ENCODE data around the gene HOXC6. TPM values are rescaled to one million over a fixed set of nuclear protein-coding genes. Genes with fewer than 3 reads are reported as not detected.
"Not testable (repeated sequence)": the region's sequence is repeated elsewhere in the genome, so short reads cannot be mapped to it uniquely, and the experiment has no call there.

The HOXC6 gene
- total RNA-seq, 1 experiment from 2014 or later = 6.2 TPM

DNA sequence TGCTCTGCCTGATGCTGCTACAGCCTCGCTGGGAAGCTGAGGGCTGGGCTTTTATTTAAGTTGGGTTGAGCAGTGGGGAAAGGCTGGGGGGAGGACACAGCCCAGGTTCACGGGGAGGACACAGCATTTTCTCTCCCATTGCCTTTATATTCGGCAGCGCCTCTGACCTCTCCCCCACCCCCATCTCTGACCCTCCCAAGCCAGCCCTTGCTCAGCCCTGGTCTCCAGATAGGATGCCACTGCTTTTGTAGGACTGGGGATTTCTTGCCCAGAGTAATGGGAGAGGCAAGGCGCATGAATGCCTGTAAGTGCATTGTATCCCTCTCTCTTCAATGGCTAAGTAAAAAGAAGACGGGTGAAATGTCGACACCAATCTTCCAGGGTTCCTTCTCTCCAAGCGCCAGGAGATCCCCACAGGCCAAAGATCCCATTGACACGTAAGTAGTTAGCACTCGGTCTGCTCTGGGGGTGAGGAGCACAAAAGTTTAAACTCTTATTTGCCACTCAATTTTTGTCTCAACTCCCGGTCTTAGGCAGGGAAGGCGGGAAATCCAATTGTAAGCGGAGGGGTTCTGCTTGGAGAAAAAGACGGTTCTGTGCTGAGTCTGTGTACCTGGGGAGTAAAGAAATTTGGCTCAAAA lies 30.0 kb downstream of the HOXC6 start:
- Histone ChIP-seq H3K27me3 (replicated peaks) (no peaks in the 10 kb centered on the region), H3K9me3 (replicated peaks) (no peaks in the 10 kb centered on the region), H3K27ac (no peak overlapping the region), H3K36me3 (peaks cover 8% of the 10 kb centered on the region; the same call in 1 of the 2 replicates), H3K4me1 (replicated peaks) (peaks cover 1% of the 10 kb centered on the region), H3K4me3 (no peak overlapping the region)
- DNase-seq (ENCODE audit: low read depth in 1 of 2, low spot score in 2 of 2) = no peak

DNA sequence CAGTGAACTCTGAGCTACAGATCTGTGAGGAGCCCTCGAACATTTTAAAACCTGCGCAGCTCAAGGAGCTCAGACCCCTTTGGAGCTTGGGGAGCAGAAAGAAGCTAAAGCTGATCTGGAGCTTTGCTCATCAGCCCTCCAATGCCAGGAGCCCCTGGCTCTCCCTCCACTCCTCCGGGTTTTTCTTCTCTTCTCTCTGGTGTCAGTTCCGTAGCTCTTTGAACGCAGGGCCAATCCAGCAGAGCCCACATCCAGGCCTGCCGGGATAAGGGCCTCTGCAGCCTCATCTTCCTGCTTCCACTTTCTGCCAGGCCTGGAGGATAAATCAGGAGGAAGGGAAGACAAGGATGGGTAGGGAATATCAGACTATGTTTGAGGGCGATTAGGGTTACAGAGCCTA lies 31.4 kb downstream of the HOXC6 start:
- Histone ChIP-seq H3K4me3 (no peak overlapping the region), H3K36me3 (peaks cover 6% of the 10 kb centered on the region; the same call in 1 of the 2 replicates), H3K9me3 (replicated peaks) (no peaks in the 10 kb centered on the region)

DNA sequence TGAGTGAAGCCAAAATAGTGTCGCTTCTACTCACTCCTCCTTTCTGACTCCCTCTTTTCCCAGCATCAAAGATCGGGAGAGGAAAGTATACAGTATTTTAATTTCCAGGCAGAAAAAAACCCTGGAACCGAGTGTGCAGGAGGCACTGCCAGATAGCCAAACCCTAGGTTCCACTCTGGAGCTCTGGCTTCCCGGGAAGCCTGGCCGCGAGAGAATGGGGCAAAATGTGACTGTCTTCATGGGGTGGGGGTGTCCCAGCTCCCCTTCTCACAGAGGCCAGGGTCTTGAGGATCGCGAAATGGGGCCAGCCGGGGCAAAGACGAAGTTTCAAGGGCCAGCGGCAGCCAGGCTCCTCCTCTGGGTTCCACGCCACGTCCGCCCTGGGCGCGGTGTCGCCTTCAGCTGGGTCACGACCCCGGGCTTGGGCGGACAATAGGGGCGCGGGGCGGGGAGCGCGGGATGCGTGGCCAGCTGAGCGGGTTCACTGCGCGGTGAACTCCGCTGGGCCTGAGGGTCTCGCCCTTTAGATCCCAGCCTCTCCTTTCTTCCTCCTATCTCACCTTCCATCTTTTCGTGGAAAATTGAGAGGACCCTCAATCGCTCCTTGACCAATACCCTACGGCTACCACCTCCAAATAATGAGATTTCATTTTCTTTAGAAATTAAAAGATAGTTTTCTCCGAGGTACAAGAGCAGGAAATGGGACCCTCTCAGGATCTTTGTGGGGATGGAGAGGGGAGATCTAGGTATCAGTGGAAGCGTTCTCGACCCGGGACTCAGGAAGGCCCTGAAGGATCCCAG lies 32.1 kb downstream of the HOXC6 start:
- H3K27me3 ChIP-seq (replicated peaks) = no peaks in the 10 kb centered on the region
- no peak overlapping the region for H3K4me3 ChIP-seq
- no peak for DNase-seq (ENCODE audit: low read depth in 1 of 2, low spot score in 2 of 2)
- no peaks in the 10 kb centered on the region for H3K4me1 ChIP-seq (replicated peaks)
- no peaks in the 10 kb centered on the region for H3K9me3 ChIP-seq (replicated peaks)
- H3K36me3 ChIP-seq = 0 out of 2 replicates have a peak, but pooled peaks cover 3% of the 10 kb centered on the region
- no peak overlapping the region for H3K27ac ChIP-seq

More for the DNA sequence above, 31.4 kb downstream of the HOXC6 start:
- DNase-seq (ENCODE audit: low read depth in 1 of 2, low spot score in 2 of 2) = no peak
- Histone ChIP-seq H3K27me3 (replicated peaks) (no peaks in the 10 kb centered on the region), H3K4me1 (replicated peaks) (no peaks in the 10 kb centered on the region), H3K27ac (no peak overlapping the region)

DNA sequence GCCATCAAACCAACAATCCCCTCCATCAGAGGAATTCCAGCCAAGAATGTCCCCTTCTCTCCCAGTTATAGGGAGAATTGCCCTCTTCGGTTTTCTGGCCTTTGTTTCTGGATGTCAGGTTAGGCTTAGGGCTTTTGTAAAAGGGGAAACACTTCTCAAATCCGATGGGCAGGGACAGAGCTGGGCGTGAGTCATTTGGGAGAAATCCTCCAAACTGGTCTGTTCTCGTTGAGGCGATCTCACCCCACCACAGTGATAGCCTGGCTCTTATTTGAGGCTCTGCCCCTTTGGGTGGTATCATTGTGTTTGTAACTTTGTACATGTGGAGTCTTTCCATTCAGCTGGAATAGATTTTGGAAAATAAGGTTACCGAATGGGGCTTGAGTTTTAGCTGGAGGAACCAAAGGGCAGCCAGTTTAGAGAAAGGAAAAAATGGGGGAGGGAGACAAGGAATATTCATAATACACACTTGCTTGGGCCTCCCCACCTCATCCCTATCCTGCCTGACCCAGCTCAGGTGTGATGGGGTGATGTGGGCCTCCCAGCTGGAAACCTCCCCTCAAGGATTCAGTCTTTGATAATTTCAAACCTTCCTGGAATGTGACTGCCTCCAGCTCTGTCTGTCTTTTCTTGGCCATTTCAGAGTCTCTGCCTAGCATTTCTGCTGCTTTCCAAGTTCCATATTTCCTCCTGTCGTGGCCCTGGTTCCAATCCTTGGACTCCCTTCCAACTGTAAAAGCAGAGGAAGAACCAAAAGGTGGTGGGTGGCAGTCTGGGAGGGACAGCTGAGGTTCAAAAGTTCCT lies 32.9 kb downstream of the HOXC6 start:
- Histone ChIP-seq H3K4me3 (no peak overlapping the region), H3K9me3 (replicated peaks) (no peaks in the 10 kb centered on the region), H3K4me1 (replicated peaks) (no peaks in the 10 kb centered on the region), H3K27ac (no peak overlapping the region), H3K27me3 (replicated peaks) (no peaks in the 10 kb centered on the region), H3K36me3 (0 out of 2 replicates have a peak, but pooled peaks cover 3% of the 10 kb centered on the region)
- no peak for DNase-seq (ENCODE audit: low read depth in 1 of 2, low spot score in 2 of 2)

DNA sequence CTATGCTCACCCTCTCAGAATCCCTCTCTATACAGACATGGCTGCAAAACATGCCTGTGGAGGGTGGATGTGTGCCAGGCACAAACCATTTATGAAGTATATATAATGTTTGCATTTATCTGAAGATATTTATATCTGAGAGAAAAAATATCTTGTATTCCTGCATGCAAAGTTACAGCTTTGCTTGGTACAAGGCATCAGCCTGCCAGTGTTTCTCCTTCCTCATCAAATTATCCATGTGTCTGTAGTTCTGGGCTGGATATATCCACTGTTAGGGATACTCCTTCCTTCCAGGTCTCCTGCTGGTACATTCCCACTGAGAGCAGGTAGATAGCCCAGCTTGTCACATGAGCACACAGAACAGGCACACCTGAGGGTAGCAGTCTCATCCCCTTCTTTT lies 37.4 kb downstream of the HOXC6 start:
- H3K4me3 ChIP-seq = no peak overlapping the region
- no peaks in the 10 kb centered on the region for H3K27me3 ChIP-seq (replicated peaks)
- H3K4me1 ChIP-seq (replicated peaks) = no peaks in the 10 kb centered on the region
- no peak overlapping the region for H3K27ac ChIP-seq
- DNase-seq (ENCODE audit: low read depth in 1 of 2, low spot score in 2 of 2) = no peak
- H3K9me3 ChIP-seq (replicated peaks) = no peaks in the 10 kb centered on the region
- no peaks in the 10 kb centered on the region for H3K36me3 ChIP-seq

DNA sequence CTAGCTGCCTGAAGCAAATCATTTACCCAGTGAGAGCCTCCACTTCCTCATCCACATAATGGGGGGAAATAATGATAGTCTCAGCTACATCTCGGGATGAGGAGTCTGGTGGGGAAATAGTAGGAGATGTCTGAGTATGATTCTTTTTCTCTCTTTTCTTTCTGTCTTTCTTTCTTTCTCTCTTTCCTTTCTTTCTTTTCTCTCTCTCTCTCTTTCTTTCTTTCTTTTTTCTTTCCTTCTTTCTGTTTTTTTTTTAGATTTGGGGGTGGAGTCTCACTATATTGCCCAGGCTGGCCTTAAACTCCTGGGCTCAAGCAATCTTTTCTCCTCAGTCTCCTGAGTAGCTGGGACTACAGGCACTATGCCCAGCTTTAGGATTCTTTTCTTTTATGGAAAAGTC lies 38.2 kb downstream of the HOXC6 start:
- Histone ChIP-seq H3K4me3 (no peak overlapping the region), H3K36me3 (no peaks in the 10 kb centered on the region), H3K4me1 (replicated peaks) (no peaks in the 10 kb centered on the region), H3K9me3 (replicated peaks) (no peaks in the 10 kb centered on the region), H3K27ac (no peak overlapping the region), H3K27me3 (replicated peaks) (no peaks in the 10 kb centered on the region)
- no peak for DNase-seq (ENCODE audit: low read depth in 1 of 2, low spot score in 2 of 2)

DNA sequence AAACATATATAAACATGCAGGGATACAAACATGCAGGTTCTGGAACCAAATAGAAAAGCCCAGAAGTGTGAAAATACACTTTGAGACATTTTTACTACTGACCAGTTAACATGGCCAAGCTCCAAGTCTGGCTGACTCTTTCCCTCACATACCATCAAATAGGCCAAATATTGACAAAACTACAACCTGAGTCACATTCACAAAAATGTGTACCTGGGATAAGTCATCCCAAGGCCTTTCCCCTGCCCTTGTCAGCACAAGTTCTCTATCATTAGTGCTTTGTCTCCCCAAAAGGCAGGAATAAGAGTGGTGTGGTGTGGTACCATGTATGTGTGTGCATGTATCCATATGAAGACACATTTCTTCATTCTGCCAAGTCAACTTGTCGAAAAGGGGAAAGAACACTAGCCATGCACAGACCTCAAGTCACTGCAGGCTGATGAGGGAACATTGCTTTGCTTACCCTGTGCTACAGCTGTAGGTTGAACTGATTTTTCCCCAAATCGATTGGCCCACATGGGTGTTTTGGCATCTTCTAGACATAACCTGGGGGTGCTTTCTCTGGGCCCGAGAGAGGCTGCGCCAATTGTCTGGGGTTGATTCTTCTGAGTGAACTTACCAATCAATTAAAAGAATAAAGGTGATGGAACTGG lies 40.3 kb downstream of the HOXC6 start:
- DNase-seq (ENCODE audit: low read depth in 1 of 2, low spot score in 2 of 2) = no peak
- no peak overlapping the region for H3K27ac ChIP-seq

DNA sequence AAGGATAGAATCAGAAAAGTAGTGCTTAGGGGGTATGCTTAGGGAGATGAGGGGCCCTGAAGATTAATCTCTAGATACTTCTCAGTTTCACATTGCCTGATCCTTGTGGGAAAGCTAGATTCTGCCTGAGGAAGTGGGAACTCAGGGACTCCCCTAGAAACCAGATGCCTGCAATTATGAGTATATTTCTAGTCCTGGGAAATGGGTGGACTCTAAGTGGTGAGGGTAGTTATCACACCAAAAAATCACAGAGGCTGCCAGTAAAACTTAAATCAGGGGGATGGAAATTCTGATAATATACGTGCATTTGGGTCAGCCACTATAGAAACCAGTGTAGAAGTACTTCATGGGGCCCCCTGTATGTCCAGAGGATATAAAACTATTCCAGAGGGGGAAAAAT lies 43.7 kb downstream of the HOXC6 start:
- DNase-seq (ENCODE audit: low read depth in 1 of 2, low spot score in 2 of 2) = no peak
- Histone ChIP-seq H3K4me1 (replicated peaks) (no peaks in the 10 kb centered on the region), H3K4me3 (no peak overlapping the region), H3K36me3 (no peaks in the 10 kb centered on the region), H3K27ac (no peak overlapping the region), H3K27me3 (replicated peaks) (no peaks in the 10 kb centered on the region), H3K9me3 (replicated peaks) (no peaks in the 10 kb centered on the region)

More for the DNA sequence above, 40.3 kb downstream of the HOXC6 start:
- Histone ChIP-seq H3K4me3 (no peak overlapping the region), H3K9me3 (replicated peaks) (no peaks in the 10 kb centered on the region), H3K36me3 (no peaks in the 10 kb centered on the region), H3K27me3 (replicated peaks) (no peaks in the 10 kb centered on the region), H3K4me1 (replicated peaks) (no peaks in the 10 kb centered on the region)

DNA sequence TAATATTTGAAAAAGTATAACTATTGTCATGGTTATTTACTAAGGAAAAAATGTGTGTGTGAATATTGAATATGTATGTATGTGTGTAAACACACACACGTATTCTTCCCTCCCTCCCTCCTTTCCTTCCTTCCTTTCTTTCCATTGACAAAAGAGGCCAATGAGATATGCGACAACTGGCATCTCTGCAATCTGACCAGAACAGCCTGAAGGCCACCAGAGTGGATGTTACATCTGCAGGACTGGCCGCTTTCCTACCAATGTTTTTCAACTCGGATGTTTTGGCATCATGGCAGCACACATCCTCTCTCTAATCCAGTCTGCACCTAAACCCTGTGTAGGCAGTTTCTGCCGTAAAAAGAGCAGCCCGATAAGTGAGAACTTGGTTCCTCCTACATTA lies 46.1 kb downstream of the HOXC6 start:
- Histone ChIP-seq H3K27ac (no peak overlapping the region), H3K27me3 (replicated peaks) (no peaks in the 10 kb centered on the region), H3K36me3 (no peaks in the 10 kb centered on the region), H3K4me1 (replicated peaks) (no peaks in the 10 kb centered on the region), H3K4me3 (no peak overlapping the region), H3K9me3 (replicated peaks) (no peaks in the 10 kb centered on the region)
- DNase-seq (ENCODE audit: low read depth in 1 of 2, low spot score in 2 of 2) = no peak

DNA sequence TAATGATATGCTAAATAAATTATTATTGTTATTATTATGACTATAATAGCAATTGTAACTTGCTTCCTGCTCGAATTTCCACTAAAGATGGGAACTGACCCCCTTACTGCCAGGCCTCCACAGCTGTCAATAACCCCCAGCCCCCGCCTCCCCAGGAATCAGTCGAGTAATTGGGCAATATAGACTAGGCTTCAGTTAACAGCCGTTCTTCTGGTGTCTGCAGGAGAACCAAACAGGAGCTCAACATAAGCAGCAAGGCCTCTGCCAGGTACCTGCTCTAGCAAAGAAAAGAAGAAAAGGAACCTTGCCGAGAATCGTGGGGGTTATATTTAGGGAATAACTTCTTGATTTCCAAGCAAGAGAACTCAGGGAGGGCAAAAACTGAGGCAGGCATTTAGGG lies 47.2 kb downstream of the HOXC6 start:
- Histone ChIP-seq H3K36me3 (no peaks in the 10 kb centered on the region), H3K27me3 (replicated peaks) (no peaks in the 10 kb centered on the region), H3K9me3 (replicated peaks) (no peaks in the 10 kb centered on the region), H3K4me3 (no peak overlapping the region), H3K27ac (no peak overlapping the region), H3K4me1 (replicated peaks) (no peaks in the 10 kb centered on the region)
- no peak for DNase-seq (ENCODE audit: low read depth in 1 of 2, low spot score in 2 of 2)

DNA sequence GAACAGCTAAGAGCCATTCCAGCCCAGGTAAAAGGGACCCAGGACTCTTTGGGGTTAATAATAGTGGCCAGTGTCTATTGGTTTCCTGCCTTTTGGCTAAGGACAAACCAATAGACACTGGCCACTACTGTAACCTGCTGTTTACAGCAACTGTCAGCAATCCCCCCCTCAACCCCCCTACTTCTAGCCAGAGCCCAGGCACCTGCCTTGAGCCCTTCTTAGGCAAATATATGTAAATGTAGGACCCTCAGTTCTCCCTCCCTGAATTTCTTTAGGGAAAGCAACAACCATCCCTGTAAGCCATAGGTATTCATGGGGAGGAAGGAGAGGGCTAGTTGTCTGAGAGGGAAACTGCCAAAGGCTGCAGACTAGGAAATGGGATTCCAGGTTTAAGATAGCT lies 47.7 kb downstream of the HOXC6 start:
- no peaks in the 10 kb centered on the region for H3K27me3 ChIP-seq (replicated peaks)

DNA sequence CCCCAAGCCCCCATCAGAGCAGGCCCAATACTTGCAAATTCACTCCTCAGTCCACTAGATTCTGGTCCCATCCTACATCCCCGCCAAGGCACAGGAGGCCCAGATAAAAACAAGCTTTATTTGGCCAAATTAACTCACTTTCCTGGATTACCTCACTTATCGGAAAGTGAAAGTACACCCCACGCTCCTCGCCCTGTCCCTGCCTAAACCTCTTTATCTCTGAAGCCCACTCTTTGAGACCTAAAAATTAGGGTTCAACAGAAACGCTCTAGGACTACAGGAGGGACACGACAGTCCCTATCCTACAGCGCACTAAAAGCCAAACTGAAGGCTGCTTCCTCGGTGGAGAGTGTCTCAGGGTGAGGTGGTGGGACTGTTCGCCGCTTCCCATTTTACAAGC lies 49.6 kb downstream of the HOXC6 start:
- DNase-seq (ENCODE audit: low read depth in 1 of 2, low spot score in 2 of 2); H3K4me1 ChIP-seq (replicated peaks); H3K4me3 ChIP-seq; H3K27me3 ChIP-seq (replicated peaks); H3K36me3 ChIP-seq; H3K9me3 ChIP-seq (replicated peaks); H3K27ac ChIP-seq: not testable (repeated sequence)

More for the DNA sequence above, 47.7 kb downstream of the HOXC6 start:
- Histone ChIP-seq H3K4me3 (no peak overlapping the region), H3K4me1 (replicated peaks) (no peaks in the 10 kb centered on the region), H3K27ac (no peak overlapping the region), H3K36me3 (no peaks in the 10 kb centered on the region), H3K9me3 (replicated peaks) (no peaks in the 10 kb centered on the region)
- no peak for DNase-seq (ENCODE audit: low read depth in 1 of 2, low spot score in 2 of 2)

DNA sequence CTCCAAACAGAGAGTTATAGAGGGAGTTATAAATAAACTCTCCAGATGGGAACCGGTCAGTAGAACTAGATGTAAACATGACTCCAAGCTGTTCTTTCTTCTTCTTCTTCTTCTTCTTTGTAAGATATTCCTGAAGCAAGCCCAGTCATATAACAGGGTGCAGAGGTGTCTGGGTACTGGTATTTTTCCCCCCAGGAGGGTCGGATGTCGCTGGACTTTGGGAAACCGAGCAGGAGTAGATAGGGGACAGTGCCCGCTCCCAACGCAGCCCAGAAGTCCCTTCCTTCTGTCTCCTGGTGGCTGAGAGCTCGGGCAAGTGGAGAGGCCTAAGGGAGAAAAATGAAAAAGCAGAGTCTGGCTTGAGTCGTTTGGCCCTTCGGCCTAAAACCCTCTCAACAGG lies 50.9 kb downstream of the HOXC6 start:
- not testable (repeated sequence) for H3K4me3 ChIP-seq; H3K36me3 ChIP-seq; H3K27ac ChIP-seq; H3K9me3 ChIP-seq (replicated peaks); H3K27me3 ChIP-seq (replicated peaks); DNase-seq (ENCODE audit: low read depth in 1 of 2, low spot score in 2 of 2); H3K4me1 ChIP-seq (replicated peaks)

Data from SJSA1 (cell line).